OCI-LY3 (cell line): ENCODE data around the gene BACH2.

Source experiments
- EZH2phosphoT487 ChIP-seq: fragments of 200-600 bp; shearing (Covaris generic); IDR thresholded peaks from 2 replicates; pipeline ENCODE4 v1.6.1; 2018; ENCODE audit warnings: antibody characterized with exemption, mixed run types, low read depth
- TF ChIP-seq, protein P1 (sequence below): fragments of 200-600, 300-600 bp; sonication (generic); IDR thresholded peaks from 2 replicates; pipeline ENCODE4 v1.5.1; 2014; ENCODE audit warnings: antibody characterized with exemption, low read length, low read depth

DNA sequence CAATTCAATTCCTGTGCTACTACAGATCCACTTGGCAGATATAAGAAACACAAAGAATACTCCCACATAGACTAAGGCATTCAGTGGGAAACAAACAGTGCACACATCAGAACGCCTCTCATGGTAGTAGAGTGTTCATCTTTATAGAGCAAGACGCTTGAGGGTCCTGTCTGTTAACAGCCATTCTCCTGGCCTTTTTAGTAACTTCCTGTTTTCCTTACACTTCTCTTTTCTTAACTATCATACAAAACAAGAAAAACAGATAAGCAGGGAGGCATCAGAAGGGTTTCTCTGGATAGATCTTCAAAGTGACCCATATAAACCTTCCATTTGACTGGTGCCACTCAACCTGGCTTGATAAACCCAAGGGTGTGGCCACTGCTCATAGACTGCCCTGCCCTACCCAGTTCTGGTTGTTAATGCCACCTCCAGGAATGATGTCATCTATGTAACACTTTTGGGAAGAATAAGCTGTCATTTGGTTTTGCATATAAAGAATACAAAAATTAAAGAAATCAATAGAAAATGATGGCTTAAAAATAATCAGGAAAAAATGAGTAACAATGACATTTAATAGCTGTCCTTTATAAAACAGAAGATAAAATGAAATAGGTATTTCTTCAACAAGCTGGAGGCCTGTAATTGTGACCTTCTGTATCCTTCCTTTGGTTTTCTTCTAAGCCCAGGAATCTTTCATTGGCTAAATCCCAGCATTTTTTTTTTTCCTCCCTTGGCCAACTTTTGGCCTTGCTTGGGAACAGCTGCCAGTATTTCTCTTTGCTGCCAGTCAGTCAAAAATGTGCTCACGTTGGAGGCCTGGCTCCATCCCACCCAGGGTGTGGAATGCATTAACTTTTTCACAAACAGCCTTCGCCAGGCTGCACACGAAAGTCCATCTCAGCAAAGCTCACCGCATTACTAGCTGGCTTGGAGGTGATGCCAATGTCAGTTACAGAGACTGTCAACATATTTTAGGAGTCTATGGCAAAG is 298.9 kb downstream of the BACH2 start:
- TF ChIP-seq, protein P1, sequence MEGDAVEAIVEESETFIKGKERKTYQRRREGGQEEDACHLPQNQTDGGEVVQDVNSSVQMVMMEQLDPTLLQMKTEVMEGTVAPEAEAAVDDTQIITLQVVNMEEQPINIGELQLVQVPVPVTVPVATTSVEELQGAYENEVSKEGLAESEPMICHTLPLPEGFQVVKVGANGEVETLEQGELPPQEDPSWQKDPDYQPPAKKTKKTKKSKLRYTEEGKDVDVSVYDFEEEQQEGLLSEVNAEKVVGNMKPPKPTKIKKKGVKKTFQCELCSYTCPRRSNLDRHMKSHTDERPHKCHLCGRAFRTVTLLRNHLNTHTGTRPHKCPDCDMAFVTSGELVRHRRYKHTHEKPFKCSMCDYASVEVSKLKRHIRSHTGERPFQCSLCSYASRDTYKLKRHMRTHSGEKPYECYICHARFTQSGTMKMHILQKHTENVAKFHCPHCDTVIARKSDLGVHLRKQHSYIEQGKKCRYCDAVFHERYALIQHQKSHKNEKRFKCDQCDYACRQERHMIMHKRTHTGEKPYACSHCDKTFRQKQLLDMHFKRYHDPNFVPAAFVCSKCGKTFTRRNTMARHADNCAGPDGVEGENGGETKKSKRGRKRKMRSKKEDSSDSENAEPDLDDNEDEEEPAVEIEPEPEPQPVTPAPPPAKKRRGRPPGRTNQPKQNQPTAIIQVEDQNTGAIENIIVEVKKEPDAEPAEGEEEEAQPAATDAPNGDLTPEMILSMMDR, result no peak
- no peak for TF ChIP-seq EZH2phosphoT487
